Chondrocyte (in vitro differentiated cells): ENCODE measurements around the gene ULK4. TPM values are rescaled to one million over a fixed set of nuclear protein-coding genes. Genes with fewer than 3 reads are reported as not detected.
"Not testable (repeated sequence)": the region's sequence is repeated elsewhere in the genome, so short reads cannot be mapped to it uniquely, and the experiment has no call there.

Experiments used
- DNase-seq: peaks from one replicate; pipeline ENCODE4 v3.0.0; 2021; ENCODE audit warnings: mixed read lengths, low spot score
- H3K27ac Mint-ChIP-seq: one replicate; pipeline ENCODE4 v1.8.0; 2021; ENCODE audit warnings: mild to moderate bottlenecking, moderate library complexity, mixed read lengths; ENCODE audit not compliant: unreplicated experiment
- H3K27me3 Mint-ChIP-seq: 2 replicates; pipeline ENCODE4 v1.8.0; 2021; ENCODE audit warnings: low read depth, mixed read lengths
- H3K36me3 Mint-ChIP-seq: 2 replicates; pipeline ENCODE4 v1.8.0; 2021; ENCODE audit warnings: low read depth, mixed read lengths
- H3K4me1 Mint-ChIP-seq: 2 replicates; pipeline ENCODE4 v1.8.0; 2021; ENCODE audit warnings: low read depth, mild to moderate bottlenecking, mixed read lengths
- H3K4me3 Mint-ChIP-seq: one replicate; pipeline ENCODE4 v1.8.0; 2021; ENCODE audit warnings: mild to moderate bottlenecking, moderate library complexity, mixed read lengths; ENCODE audit not compliant: unreplicated experiment
- H3K9me3 Mint-ChIP-seq: 2 replicates; pipeline ENCODE4 v1.8.0; 2021; ENCODE audit warnings: low read depth, mixed read lengths
- total RNA-seq: library from RNA; stranded (reverse); gene quantifications from 3 replicates; pipeline ENCODE4 v1.2.1, GENCODE V29; 2021
- TF ChIP-seq, protein P1 (sequence below): fragments of 200-600 bp; sonication (generic); IDR thresholded peaks from 2 replicates; pipeline ENCODE4 v1.5.0; 2021; ENCODE audit warnings: antibody characterized with exemption, mild to moderate bottlenecking, moderate library complexity

Gene ULK4
- total RNA-seq, 1 donor from 2014 or later = 9.1 TPM

DNA sequence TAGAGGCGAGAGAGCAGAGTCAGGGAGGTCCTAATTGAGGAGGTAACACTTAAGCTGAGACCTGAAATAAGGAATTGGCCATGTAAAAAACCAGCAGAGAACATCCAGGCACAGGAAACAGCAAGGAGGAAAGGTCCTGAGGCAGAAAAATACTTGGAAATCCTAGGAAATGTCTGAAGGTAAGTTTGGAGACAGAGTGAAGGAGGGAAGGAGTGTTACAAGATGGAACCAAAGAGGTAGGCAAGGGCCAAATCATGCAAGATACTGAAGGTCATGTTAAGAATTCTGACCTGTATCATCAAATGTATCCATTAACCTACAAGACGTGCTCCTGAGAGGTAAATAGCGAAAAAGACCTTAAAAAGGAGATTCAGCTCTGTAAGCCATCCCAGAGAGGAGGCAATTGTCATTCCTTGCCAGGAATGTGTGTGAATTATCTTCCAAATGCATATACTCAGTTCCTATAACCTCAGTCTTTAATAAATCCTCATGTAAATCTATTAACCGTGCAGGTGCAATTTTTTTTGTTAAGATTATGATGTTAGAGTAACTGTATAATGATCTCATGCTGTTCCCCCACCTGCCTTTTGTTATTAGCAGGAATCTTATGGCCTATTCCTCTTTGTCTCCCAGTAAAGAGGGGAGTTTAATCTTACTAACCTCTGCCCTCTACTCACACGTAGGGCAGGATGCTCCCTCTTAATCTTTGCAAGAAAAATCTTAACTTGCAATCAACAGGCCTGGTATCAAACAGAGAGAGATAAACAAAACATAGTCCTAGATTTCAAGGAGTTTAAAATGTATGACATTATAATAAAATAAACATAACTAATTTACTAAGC lies 166.9 kb downstream of the ULK4 start:
- H3K36me3 Mint-ChIP-seq = peaks cover 3% of the 10 kb centered on the region
- DNase-seq = no peak
- no peak overlapping the region for H3K4me3 Mint-ChIP-seq
- no peaks in the 10 kb centered on the region for H3K27me3 Mint-ChIP-seq
- no peaks in the 10 kb centered on the region for H3K9me3 Mint-ChIP-seq
- no peaks in the 10 kb centered on the region for H3K4me1 Mint-ChIP-seq
- H3K27ac Mint-ChIP-seq = no peak overlapping the region
- TF ChIP-seq, protein P1, sequence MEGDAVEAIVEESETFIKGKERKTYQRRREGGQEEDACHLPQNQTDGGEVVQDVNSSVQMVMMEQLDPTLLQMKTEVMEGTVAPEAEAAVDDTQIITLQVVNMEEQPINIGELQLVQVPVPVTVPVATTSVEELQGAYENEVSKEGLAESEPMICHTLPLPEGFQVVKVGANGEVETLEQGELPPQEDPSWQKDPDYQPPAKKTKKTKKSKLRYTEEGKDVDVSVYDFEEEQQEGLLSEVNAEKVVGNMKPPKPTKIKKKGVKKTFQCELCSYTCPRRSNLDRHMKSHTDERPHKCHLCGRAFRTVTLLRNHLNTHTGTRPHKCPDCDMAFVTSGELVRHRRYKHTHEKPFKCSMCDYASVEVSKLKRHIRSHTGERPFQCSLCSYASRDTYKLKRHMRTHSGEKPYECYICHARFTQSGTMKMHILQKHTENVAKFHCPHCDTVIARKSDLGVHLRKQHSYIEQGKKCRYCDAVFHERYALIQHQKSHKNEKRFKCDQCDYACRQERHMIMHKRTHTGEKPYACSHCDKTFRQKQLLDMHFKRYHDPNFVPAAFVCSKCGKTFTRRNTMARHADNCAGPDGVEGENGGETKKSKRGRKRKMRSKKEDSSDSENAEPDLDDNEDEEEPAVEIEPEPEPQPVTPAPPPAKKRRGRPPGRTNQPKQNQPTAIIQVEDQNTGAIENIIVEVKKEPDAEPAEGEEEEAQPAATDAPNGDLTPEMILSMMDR = no peak

DNA sequence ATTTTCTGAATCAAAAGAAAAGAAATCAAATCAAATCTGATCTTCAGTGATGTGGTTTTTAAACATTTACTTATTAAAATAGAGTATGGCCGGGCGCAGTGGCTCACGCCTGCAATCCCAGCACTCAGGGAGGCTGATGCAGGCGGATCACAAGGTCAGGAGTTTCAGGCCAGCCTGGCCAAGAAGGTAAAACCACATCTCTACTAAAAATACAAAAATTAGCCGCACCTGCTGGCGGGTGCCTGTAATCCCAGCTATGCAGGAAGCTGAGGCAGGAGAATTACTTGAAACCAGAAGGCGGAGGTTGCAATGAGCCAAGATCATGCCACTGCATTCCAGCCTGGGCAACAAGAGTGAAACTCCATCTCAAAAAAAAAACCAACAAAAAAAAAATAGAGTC lies 169.1 kb downstream of the ULK4 start:
- H3K9me3 Mint-ChIP-seq = no peaks in the 10 kb centered on the region
- no peak for DNase-seq
- no peak overlapping the region for H3K27ac Mint-ChIP-seq
- peaks cover 1% of the 10 kb centered on the region for H3K36me3 Mint-ChIP-seq
- H3K4me1 Mint-ChIP-seq = peaks cover 12% of the 10 kb centered on the region
- H3K4me3 Mint-ChIP-seq = no peak overlapping the region
- TF ChIP-seq, protein P1 = no peak
- H3K27me3 Mint-ChIP-seq = no peaks in the 10 kb centered on the region

DNA sequence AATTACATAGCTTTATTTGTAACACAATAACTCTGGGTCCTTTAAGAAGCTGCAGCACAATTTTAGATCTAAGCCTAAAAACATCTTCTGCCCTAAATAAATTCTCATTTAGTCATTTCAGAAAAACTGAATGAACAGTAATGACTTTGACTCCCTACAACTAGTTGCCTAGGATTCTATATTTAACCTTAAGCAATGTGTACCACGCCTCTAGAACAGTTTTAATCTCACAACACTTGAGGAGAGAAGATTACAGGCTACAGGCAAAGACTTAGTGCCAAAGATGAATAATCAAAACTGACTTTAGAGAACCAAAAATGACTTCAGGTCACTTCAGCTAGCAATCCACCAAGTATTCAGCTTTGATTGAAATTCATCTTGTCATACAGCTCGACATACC lies 192.8 kb downstream of the ULK4 start:
- Mint-ChIP-seq H3K4me3 (no peak overlapping the region), H3K27me3 (no peaks in the 10 kb centered on the region)
- TF ChIP-seq, protein P1 = no peak

DNA sequence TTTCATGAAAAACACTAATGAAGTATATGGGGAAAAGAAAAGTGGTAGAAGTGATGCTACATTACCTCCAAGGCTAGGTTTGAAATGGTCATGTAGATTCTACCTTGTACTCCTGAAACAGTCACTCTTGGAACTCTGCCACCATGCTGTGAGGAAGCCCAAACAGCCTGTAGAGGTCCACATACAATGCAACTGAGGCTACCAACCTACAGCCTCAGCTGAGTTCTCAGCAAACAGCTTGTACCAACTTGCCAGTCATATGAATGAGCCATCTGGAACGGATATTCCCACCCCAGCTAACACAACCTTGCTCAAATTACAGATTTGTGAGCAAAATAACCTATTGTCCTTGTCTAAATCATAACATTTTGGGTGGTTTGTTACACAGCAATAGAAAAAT lies 193.5 kb downstream of the ULK4 start:
- TF ChIP-seq, protein P1 = no peak
- H3K4me1 Mint-ChIP-seq = no peaks in the 10 kb centered on the region

More for the DNA sequence above, 192.8 kb downstream of the ULK4 start:
- peaks cover 2% of the 10 kb centered on the region for H3K36me3 Mint-ChIP-seq
- no peaks in the 10 kb centered on the region for H3K4me1 Mint-ChIP-seq
- no peak overlapping the region for H3K27ac Mint-ChIP-seq
- no peak for DNase-seq
- peaks cover 5% of the 10 kb centered on the region for H3K9me3 Mint-ChIP-seq

DNA sequence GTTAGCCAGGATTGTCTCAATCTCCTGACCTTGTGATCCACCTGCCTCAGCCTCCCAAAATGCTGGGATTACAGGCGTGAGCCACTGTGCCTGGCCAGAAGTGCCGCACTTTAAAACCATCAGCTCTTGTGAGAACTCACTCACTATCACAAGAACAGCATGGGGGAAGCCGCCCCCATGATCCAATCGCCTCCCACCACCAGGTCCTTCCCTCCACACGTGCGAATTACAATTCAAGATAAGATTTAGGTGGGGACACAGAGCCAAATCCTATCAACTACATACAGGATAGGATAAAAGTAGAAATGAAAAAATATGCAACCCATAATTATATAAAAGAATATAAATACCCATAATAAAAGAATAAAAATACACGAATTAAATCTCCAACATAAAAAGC lies 199.0 kb downstream of the ULK4 start:
- H3K27ac Mint-ChIP-seq, H3K27me3 Mint-ChIP-seq, H3K36me3 Mint-ChIP-seq, H3K4me1 Mint-ChIP-seq, H3K4me3 Mint-ChIP-seq, H3K9me3 Mint-ChIP-seq, DNase-seq: not testable (repeated sequence)

More for the DNA sequence above, 193.5 kb downstream of the ULK4 start:
- no peak overlapping the region for H3K27ac Mint-ChIP-seq
- H3K27me3 Mint-ChIP-seq = no peaks in the 10 kb centered on the region
- peaks cover 2% of the 10 kb centered on the region for H3K9me3 Mint-ChIP-seq
- DNase-seq = no peak
- peaks cover 2% of the 10 kb centered on the region for H3K36me3 Mint-ChIP-seq
- no peak overlapping the region for H3K4me3 Mint-ChIP-seq

DNA sequence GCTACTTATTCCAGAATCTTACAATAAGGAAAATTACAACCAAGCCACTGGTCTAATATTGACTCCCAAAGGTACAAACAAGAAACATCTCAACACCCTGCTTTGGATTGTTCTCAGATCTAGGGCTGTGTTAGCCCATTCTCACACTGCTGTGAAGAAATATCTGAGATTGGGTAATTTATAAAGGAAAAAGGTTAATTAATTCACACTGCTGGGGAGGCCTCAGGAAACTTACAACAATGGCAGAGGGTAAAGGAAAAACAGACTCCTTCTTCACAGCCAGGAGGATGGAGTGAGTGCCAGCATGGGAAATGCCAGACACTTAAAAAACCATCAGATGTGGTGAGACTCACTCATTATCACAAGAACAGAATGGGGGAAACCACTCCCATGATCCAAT lies 208.3 kb downstream of the ULK4 start:
- Mint-ChIP-seq H3K27me3 (no peaks in the 10 kb centered on the region), H3K4me3 (no peak overlapping the region), H3K36me3 (peaks cover 2% of the 10 kb centered on the region), H3K4me1 (no peaks in the 10 kb centered on the region), H3K9me3 (no peaks in the 10 kb centered on the region), H3K27ac (no peak overlapping the region)
- DNase-seq = no peak
- TF ChIP-seq, protein P1 = no peak
